ENCODE data around the gene CHDH. TPM values are rescaled to one million over a fixed set of nuclear protein-coding genes. Genes with fewer than 3 reads are reported as not detected.

Gene CHDH
- total and polyA plus RNA-seq, 3 experiments from 2014 or later = 0.42 to 0.71 TPM; not detected in 1

- H3K27me3 ChIP-seq (ENCODE audit: insufficient read depth, low read length, poor library complexity, severe bottlenecking) = no peaks in the 10 kb centered on the region
- peaks cover 50 to 65% (median 59%) of the 10 kb centered on the region in 3 donors for H3K4me1 Mint-ChIP-seq
- POLR2A ChIA-PET = no interaction called here
- H3K4me3 ChIP-seq (ENCODE audit: low read length) = no peak overlapping the region
- peaks cover 11% of the 10 kb centered on the region for H3K36me3 ChIP-seq (ENCODE audit: insufficient read depth, low read length)
- CTCF ChIA-PET = no interaction called here
- DNase-seq = no peak
- no peaks in the 10 kb centered on the region for H3K9me3 ChIP-seq (ENCODE audit: low read length)
- H3K36me3 Mint-ChIP-seq = peaks cover 0 to 69% (median 8%) of the 10 kb centered on the region in 3 donors
- no peaks in the 10 kb centered on the region for H3K27me3 Mint-ChIP-seq
- no peak overlapping the region for H3K4me3 Mint-ChIP-seq
- H3K4me1 ChIP-seq (ENCODE audit: insufficient read depth, low read length) = peaks cover 34% of the 10 kb centered on the region
- H3K27ac Mint-ChIP-seq = no peak overlapping the region
- H3K27ac ChIP-seq (ENCODE audit: low read depth, low read length) = no peak overlapping the region
- no peaks in the 10 kb centered on the region for H3K9me3 Mint-ChIP-seq
Measured at GRCh38 chr3:53884623-53885022, 38.4 kb upstream of the CHDH start.

- Histone ChIP-seq H3K27ac (ENCODE audit: low read depth, low read length) (no peak overlapping the region), H3K4me1 (ENCODE audit: insufficient read depth, low read length) (peaks cover 29% of the 10 kb centered on the region), H3K27me3 (ENCODE audit: insufficient read depth, low read length, poor library complexity, severe bottlenecking) (no peaks in the 10 kb centered on the region), H3K4me3 (ENCODE audit: low read length) (no peak overlapping the region), H3K36me3 (ENCODE audit: insufficient read depth, low read length) (peaks cover 25% of the 10 kb centered on the region), H3K9me3 (ENCODE audit: low read length) (no peaks in the 10 kb centered on the region)
- Mint-ChIP-seq H3K4me1 (peaks cover 39 to 55% (median 50%) of the 10 kb centered on the region in 3 donors), H3K36me3 (peaks cover 7 to 77% (median 7%) of the 10 kb centered on the region in 3 donors), H3K4me3 (peak overlapping the region; percentile 24 to 100 (median 98)), H3K27ac (peak overlapping the region; percentile 51 to 100 (median 97)), H3K27me3 (no peaks in the 10 kb centered on the region), H3K9me3 (no peaks in the 10 kb centered on the region)
- CTCF ChIA-PET = no interaction called here
- no peak for DNase-seq
- POLR2A ChIA-PET = interaction anchor here (0.7 kb wide), 1 partner anchor 9 kb away, joined by 3 read pairs; the partner anchor contains the start of gene SELENOK
Measured at GRCh38 chr3:53883008-53883407, 36.8 kb upstream of the CHDH start.

GRCh38 chr3:53881691-53882593, 35.7 kb upstream of the CHDH start, which contains the start of gene ACTR8:
ACTR8 (minus strand) TSS chr3:53882152; CDS start chr3:53882101, 51 bp downstream.
- Histone ChIP-seq H3K4me3 (ENCODE audit: low read length) (peak within 1 kb of the TSS; percentile 76), H3K4me1 (ENCODE audit: insufficient read depth, low read length) (peaks cover 20% of the 10 kb centered on the region), H3K36me3 (ENCODE audit: insufficient read depth, low read length) (peaks cover 35% of the 10 kb centered on the region), H3K9me3 (ENCODE audit: low read length) (no peaks in the 10 kb centered on the region), H3K27me3 (ENCODE audit: insufficient read depth, low read length, poor library complexity, severe bottlenecking) (no peaks in the 10 kb centered on the region), H3K27ac (ENCODE audit: low read depth, low read length) (peak within 1 kb of the TSS; percentile 80)
- peak within 1 kb of the TSS; percentile 94 to 100 (median 98) for H3K4me3 Mint-ChIP-seq
- peak within 1 kb of the TSS; percentile 77 to 100 (median 98) for H3K27ac Mint-ChIP-seq
- H3K36me3 Mint-ChIP-seq = peaks cover 16 to 78% (median 17%) of the 10 kb centered on the region in 3 donors
- DNase-seq = peak; percentile 82 to 90 (median 83)
- CTCF ChIA-PET = interaction anchor here (0.8 kb wide), 1 partner anchor 10 kb away, joined by 4 read pairs; the partner anchor contains the start of gene SELENOK
- no peaks in the 10 kb centered on the region for H3K27me3 Mint-ChIP-seq
- POLR2A ChIA-PET = interaction anchor here (2.9 kb wide), 1 partner anchor 9 kb away, joined by 20 read pairs; the partner anchor contains the start of gene SELENOK
- no peaks in the 10 kb centered on the region for H3K9me3 Mint-ChIP-seq
- H3K4me1 Mint-ChIP-seq = peaks cover 33 to 46% (median 40%) of the 10 kb centered on the region in 3 donors

- H3K27me3 Mint-ChIP-seq = peaks cover 0 to 3% of the 10 kb centered on the region in 2 donors
- peaks cover 17 to 77% (median 24%) of the 10 kb centered on the region in 3 donors for H3K36me3 Mint-ChIP-seq
- H3K36me3 ChIP-seq (ENCODE audit: insufficient read depth, low read length) = peaks cover 40% of the 10 kb centered on the region
Measured at GRCh38 chr3:53880396-53881345, 34.5 kb upstream of the CHDH start.

GRCh38 chr3:53865732-53866499, 19.7 kb upstream of the CHDH start:
- H3K9me3 ChIP-seq (ENCODE audit: low read length) = no peaks in the 10 kb centered on the region
- no peaks in the 10 kb centered on the region for H3K4me1 ChIP-seq (ENCODE audit: insufficient read depth, low read length)
- ChIA-PET POLR2A (no interaction called here), CTCF (interaction anchor here (1.1 kb wide), 1 partner anchor 11 kb away, joined by 3 read pairs; no protein-coding TSS in a partner anchor)
- no peak overlapping the region for H3K4me3 ChIP-seq (ENCODE audit: low read length)
- no peak for DNase-seq
- Mint-ChIP-seq H3K4me3 (no peak overlapping the region), H3K27ac (no peak overlapping the region), H3K36me3 (peaks cover 3 to 83% (median 26%) of the 10 kb centered on the region in 3 donors), H3K9me3 (no peaks in the 10 kb centered on the region), H3K4me1 (peaks cover 0 to 9% (median 5%) of the 10 kb centered on the region in 3 donors), H3K27me3 (no peaks in the 10 kb centered on the region)
- H3K36me3 ChIP-seq (ENCODE audit: insufficient read depth, low read length) = peaks cover 31% of the 10 kb centered on the region
- no peaks in the 10 kb centered on the region for H3K27me3 ChIP-seq (ENCODE audit: insufficient read depth, low read length, poor library complexity, severe bottlenecking)
- H3K27ac ChIP-seq (ENCODE audit: low read depth, low read length) = no peak overlapping the region

More at GRCh38 chr3:53880396-53881345, 34.5 kb upstream of the CHDH start:
- peaks cover 34 to 41% (median 34%) of the 10 kb centered on the region in 3 donors for H3K4me1 Mint-ChIP-seq
- H3K27ac Mint-ChIP-seq = peak overlapping the region; percentile 77 to 100 (median 97)
- H3K4me3 ChIP-seq (ENCODE audit: low read length) = peak overlapping the region; percentile 76
- H3K9me3 ChIP-seq (ENCODE audit: low read length) = no peaks in the 10 kb centered on the region
- no peak for DNase-seq
- H3K27me3 ChIP-seq (ENCODE audit: insufficient read depth, low read length, poor library complexity, severe bottlenecking) = no peaks in the 10 kb centered on the region
- H3K4me1 ChIP-seq (ENCODE audit: insufficient read depth, low read length) = peaks cover 17% of the 10 kb centered on the region
- ChIA-PET CTCF (interaction anchor here (0.8 kb wide), 1 partner anchor 11 kb away, joined by 4 read pairs; the partner anchor contains the start of gene SELENOK), POLR2A (interaction anchor here (1.1 to 2.9 kb wide), 2 partner anchors 10 to 13 kb away, joined by 3 to 20 read pairs; partner anchors contain the start of gene SELENOK)
- peak overlapping the region; percentile 80 for H3K27ac ChIP-seq (ENCODE audit: low read depth, low read length)
- peak overlapping the region; percentile 94 to 100 (median 98) for H3K4me3 Mint-ChIP-seq
- H3K9me3 Mint-ChIP-seq = no peaks in the 10 kb centered on the region

- Histone ChIP-seq H3K4me1 (ENCODE audit: insufficient read depth, low read length) (no peaks in the 10 kb centered on the region), H3K4me3 (ENCODE audit: low read length) (no peak overlapping the region), H3K9me3 (ENCODE audit: low read length) (no peaks in the 10 kb centered on the region), H3K27me3 (ENCODE audit: insufficient read depth, low read length, poor library complexity, severe bottlenecking) (no peaks in the 10 kb centered on the region), H3K27ac (ENCODE audit: low read depth, low read length) (no peak overlapping the region), H3K36me3 (ENCODE audit: insufficient read depth, low read length) (peaks cover 19% of the 10 kb centered on the region)
- H3K9me3 Mint-ChIP-seq = no peaks in the 10 kb centered on the region
- peaks cover 0 to 3% (median 0%) of the 10 kb centered on the region in 3 donors for H3K4me1 Mint-ChIP-seq
- no peaks in the 10 kb centered on the region for H3K27me3 Mint-ChIP-seq
- ChIA-PET CTCF (interaction anchor here (1.4 kb wide), 1 partner anchor 13 kb away, joined by 3 read pairs; no protein-coding TSS in a partner anchor), POLR2A (no interaction called here)
- DNase-seq = no peak
- H3K36me3 Mint-ChIP-seq = peaks cover 0 to 70% (median 23%) of the 10 kb centered on the region in 3 donors
- peak overlapping the region in 2 of 8 donors; percentile 33 to 81 for H3K27ac Mint-ChIP-seq
- H3K4me3 Mint-ChIP-seq = no peak overlapping the region
Measured at GRCh38 chr3:53863145-53863544, 16.9 kb upstream of the CHDH start.

- POLR2A ChIA-PET = no interaction called here
- Mint-ChIP-seq H3K27me3 (no peaks in the 10 kb centered on the region), H3K9me3 (no peaks in the 10 kb centered on the region), H3K4me3 (no peak overlapping the region), H3K4me1 (no peaks in the 10 kb centered on the region), H3K27ac (peak overlapping the region in 1 of 8 donors; percentile 84), H3K36me3 (peaks cover 0 to 61% (median 20%) of the 10 kb centered on the region in 3 donors)
- CTCF ChIA-PET = interaction anchor here (1.4 kb wide), 1 partner anchor 14 kb away, joined by 3 read pairs; no protein-coding TSS in a partner anchor
- Histone ChIP-seq H3K36me3 (ENCODE audit: insufficient read depth, low read length) (peaks cover 19% of the 10 kb centered on the region), H3K9me3 (ENCODE audit: low read length) (no peaks in the 10 kb centered on the region), H3K4me3 (ENCODE audit: low read length) (no peak overlapping the region), H3K4me1 (ENCODE audit: insufficient read depth, low read length) (no peaks in the 10 kb centered on the region), H3K27ac (ENCODE audit: low read depth, low read length) (no peak overlapping the region), H3K27me3 (ENCODE audit: insufficient read depth, low read length, poor library complexity, severe bottlenecking) (no peaks in the 10 kb centered on the region)
- DNase-seq = no peak
Measured at GRCh38 chr3:53862241-53862640, 16.0 kb upstream of the CHDH start.

Data from CD8-positive, alpha-beta memory T cell (primary cell).